Upper lobe of right lung (tissue), 1 donor: ENCODE measurements around the gene LINC00305. TPM values are rescaled to one million over a fixed set of nuclear protein-coding genes. Genes with fewer than 3 reads are reported as not detected.

ENCODE experiments used
- ATAC-seq: fragments of 200-7000 bp; cut with Tn5 transposase; one replicate; pipeline ENCODE4 v1.9.1; 2020; ENCODE audit warnings: mild to moderate bottlenecking, moderate library complexity
- DNase-seq: peaks from one replicate; pipeline ENCODE4 v3.0.0-alpha.2; 2020
- H3K27ac ChIP-seq: fragments of 200-600 bp; one replicate; pipeline ENCODE4 v1.8.0; 2022
- H3K27me3 ChIP-seq: fragments of 200-600 bp; one replicate; pipeline ENCODE4 v1.8.0; 2022; ENCODE audit warnings: mild to moderate bottlenecking
- H3K36me3 ChIP-seq: fragments of 200-600 bp; one replicate; pipeline ENCODE4 v1.8.0; 2022
- H3K4me1 ChIP-seq: fragments of 200-600 bp; one replicate; pipeline ENCODE4 v1.8.0; 2022
- H3K4me3 ChIP-seq: fragments of 200-600 bp; one replicate; pipeline ENCODE4 v1.8.0; 2022; ENCODE audit warnings: mild to moderate bottlenecking
- H3K9me3 ChIP-seq: fragments of 200-600 bp; one replicate; pipeline ENCODE4 v1.8.0; 2022
- intact Hi-C: fragments of 100-400 bp; cut with DNase I; formaldehyde crosslinking; loops from one replicate; pipeline ENCODE4 v1.11.0; 2022
- total RNA-seq: library from RNA; stranded (reverse); fragmentation: NEBNext Ultra II Directional; extraction: Animal tissue kit (Norgen Biotek cat#: 25700); gene quantifications from one replicate; pipeline ENCODE4 v1.2.1, GENCODE V29; 2021
- TF ChIP-seq, protein P1 (sequence below): fragments of 200-600 bp; IDR thresholded peaks from one replicate; pipeline ENCODE4 v1.8.0; 2022; ENCODE audit warnings: antibody characterized with exemption
- donor health status: DM: no; HTN: yes; CAD: no; lungs with severe emphysema.

The LINC00305 gene
- total RNA-seq, 1 donor from 2014 or later: not detected

GRCh38 chr18:64116571-64117175, 32.2 kb downstream of the LINC00305 start:
- Histone ChIP-seq H3K4me1 (no peaks in the 10 kb centered on the region), H3K27me3 (no peaks in the 10 kb centered on the region), H3K36me3 (no peaks in the 10 kb centered on the region), H3K4me3 (no peak overlapping the region), H3K27ac (no peak overlapping the region), H3K9me3 (no peaks in the 10 kb centered on the region)
- intact Hi-C loops: no loop called here
- ATAC-seq (no peak), DNase-seq (no peak)
- TF ChIP-seq, protein P1, sequence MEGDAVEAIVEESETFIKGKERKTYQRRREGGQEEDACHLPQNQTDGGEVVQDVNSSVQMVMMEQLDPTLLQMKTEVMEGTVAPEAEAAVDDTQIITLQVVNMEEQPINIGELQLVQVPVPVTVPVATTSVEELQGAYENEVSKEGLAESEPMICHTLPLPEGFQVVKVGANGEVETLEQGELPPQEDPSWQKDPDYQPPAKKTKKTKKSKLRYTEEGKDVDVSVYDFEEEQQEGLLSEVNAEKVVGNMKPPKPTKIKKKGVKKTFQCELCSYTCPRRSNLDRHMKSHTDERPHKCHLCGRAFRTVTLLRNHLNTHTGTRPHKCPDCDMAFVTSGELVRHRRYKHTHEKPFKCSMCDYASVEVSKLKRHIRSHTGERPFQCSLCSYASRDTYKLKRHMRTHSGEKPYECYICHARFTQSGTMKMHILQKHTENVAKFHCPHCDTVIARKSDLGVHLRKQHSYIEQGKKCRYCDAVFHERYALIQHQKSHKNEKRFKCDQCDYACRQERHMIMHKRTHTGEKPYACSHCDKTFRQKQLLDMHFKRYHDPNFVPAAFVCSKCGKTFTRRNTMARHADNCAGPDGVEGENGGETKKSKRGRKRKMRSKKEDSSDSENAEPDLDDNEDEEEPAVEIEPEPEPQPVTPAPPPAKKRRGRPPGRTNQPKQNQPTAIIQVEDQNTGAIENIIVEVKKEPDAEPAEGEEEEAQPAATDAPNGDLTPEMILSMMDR: no peak

DNA sequence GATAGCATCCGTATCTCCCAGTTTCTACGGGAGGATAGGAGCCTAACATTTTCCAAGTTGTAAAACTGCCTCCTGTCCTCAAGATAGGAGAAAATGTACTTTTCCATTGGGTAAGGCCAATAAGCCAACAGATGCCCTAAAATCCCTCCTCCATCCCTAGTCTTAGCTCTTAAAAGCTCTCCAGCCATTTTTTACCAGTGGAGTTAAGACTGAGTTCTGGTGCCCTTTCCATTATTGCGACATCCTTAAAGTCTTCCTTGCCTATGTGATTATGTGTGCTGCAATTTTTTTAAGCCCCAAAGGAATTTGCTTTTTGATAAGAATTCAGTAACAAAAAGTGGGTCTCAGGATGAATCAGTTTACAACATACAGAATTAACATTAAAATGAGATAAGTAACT, 33.0 kb downstream of the LINC00305 start:
- TF ChIP-seq, protein P1: no peak
- Histone ChIP-seq H3K4me1 (no peaks in the 10 kb centered on the region), H3K36me3 (no peaks in the 10 kb centered on the region), H3K4me3 (no peak overlapping the region), H3K27me3 (no peaks in the 10 kb centered on the region), H3K9me3 (no peaks in the 10 kb centered on the region), H3K27ac (no peak overlapping the region)
- DNase-seq (no peak), ATAC-seq (no peak)
- intact Hi-C loops: no loop called here

DNA sequence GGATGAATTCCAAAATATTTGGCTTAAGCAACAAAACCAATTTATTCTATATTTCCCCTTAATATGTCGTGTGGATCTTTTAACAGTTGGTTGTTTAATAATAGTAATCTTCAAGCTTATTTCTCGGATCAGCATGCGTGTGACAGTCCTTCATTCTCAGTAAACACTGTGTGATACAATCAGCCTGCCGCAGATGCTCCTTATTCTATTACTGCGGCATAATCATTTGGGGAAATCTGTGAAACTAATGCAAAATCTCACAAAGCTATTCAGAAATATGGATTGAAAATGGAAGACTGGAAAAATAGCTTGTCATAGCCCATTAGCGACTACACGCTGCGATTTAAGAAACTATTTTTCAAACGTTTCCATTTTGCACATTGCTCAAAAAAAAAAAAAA, 36.9 kb downstream of the LINC00305 start:
- no peaks in the 10 kb centered on the region for H3K4me1 ChIP-seq
- no peaks in the 10 kb centered on the region for H3K9me3 ChIP-seq
- intact Hi-C loops: no loop called here
- TF ChIP-seq, protein P1: no peak
- DNase-seq (no peak), ATAC-seq (no peak)
- no peaks in the 10 kb centered on the region for H3K27me3 ChIP-seq
- no peaks in the 10 kb centered on the region for H3K36me3 ChIP-seq
- H3K27ac ChIP-seq: no peak overlapping the region
- no peak overlapping the region for H3K4me3 ChIP-seq

DNA sequence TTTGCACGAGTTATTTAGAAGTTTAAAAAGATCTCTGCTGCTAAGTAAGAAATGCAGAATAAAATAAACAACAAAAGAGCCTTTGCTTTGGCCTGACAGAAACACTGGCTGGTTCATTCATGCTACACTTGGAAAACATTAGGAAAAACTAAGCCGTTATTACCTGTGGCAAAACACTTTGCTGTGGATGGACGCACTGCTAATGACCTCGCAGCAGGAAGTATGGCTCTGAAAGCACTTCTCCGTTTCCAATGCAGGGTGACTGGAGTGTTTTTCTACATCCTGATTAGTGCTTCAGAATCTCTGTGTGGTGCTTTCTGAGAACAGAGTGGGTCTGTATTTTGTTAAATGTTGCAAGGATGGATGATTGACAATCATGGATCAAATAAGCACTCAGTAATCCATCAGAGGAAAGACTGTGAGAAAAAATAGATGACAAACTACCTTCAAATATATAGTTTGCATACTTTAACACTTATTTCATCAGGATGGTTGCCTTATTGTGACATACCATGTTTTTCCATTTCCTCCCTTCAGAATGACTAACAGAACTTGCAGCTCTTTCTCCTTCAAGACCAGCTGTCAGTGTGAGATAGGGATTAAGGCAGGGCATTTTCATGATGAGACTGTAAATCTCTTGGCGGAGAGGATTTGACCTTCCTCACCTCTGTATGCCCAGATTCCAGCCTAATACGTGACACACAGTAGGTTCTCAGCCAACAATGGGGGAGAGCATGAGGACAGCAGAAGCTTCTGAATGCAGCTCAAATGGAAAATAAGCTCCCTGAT, 38.0 kb downstream of the LINC00305 start:
- no peak overlapping the region for H3K27ac ChIP-seq
- H3K27me3 ChIP-seq: no peaks in the 10 kb centered on the region
- TF ChIP-seq, protein P1: no peak
- DNase-seq: no peak
- intact Hi-C loops: no loop called here
- H3K4me1 ChIP-seq: no peaks in the 10 kb centered on the region
- H3K9me3 ChIP-seq: no peaks in the 10 kb centered on the region
- H3K4me3 ChIP-seq: no peak overlapping the region
- no peaks in the 10 kb centered on the region for H3K36me3 ChIP-seq
- ATAC-seq: no peak

GRCh38 chr18:64103986-64104385, 44.9 kb downstream of the LINC00305 start:
- TF ChIP-seq, protein P1: no peak
- intact Hi-C loops: no loop called here
- Histone ChIP-seq H3K27ac (no peak overlapping the region), H3K27me3 (no peaks in the 10 kb centered on the region), H3K9me3 (no peaks in the 10 kb centered on the region), H3K36me3 (no peaks in the 10 kb centered on the region), H3K4me3 (no peak overlapping the region), H3K4me1 (no peaks in the 10 kb centered on the region)
- DNase-seq (no peak), ATAC-seq (no peak)
